ENCODE results near the gene SLC6A18.
"Not testable (repeated sequence)": the region's sequence is repeated elsewhere in the genome, so short reads cannot be mapped to it uniquely, and the experiment has no call there.

- TF ChIP-seq CTCF, POLR2A (IDR thresholded peaks at IDR 0.05): not testable (repeated sequence)
These were observed 58.0 kb downstream of the SLC6A18 start for GRCh38 chr5:1282993-1283728.

Data from esophagus squamous epithelium (tissue), 4 donors.